Activated T-helper 9 cell treated with anti-CD3 and anti-CD28 coated beads, Interleukin-2, amount 50 U/mL, for 16 hours (primary cell): ENCODE measurements around the gene FGGY.

Experiments used
- DNase-seq: peaks from one replicate; pipeline ENCODE4 v3.0.0-alpha.2; 2020; ENCODE audit warnings: low read depth

Gene FGGY

DNA sequence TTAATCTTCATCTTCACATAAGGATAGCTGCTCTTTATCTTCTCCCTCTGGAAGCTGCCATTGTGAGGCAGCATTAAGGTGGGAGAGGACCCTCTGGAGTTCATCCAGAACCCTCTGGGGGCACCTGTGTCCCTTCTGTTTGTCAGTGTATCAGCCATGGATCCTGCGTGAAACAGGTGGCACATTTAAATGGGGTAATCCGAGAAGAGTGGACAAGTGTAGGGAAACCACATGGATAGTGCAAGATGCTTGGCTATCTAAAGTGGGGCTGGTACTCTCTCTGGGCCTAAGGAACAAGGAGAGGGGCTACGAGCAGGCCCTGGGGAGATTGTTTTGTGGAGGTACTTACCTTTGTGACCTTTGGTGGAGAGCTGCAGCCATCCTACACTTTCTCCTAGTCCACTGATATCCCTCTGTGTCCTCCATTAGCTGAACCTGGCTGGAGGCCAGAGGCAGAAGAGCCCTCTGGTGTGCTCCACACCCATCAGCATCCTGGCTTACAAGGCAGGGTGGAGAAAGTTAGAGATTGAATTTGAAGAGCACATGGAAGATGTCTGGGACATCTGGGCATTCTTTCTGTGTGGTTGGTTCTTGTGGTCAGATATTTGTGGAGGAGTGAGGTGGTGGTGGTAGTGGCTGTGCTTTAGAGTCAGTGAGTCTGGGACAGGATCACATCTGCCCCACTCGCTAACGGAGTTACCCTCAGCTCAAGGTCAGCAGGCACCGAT, 117.7 kb downstream of the FGGY start:
- DNase-seq: no peak

DNA sequence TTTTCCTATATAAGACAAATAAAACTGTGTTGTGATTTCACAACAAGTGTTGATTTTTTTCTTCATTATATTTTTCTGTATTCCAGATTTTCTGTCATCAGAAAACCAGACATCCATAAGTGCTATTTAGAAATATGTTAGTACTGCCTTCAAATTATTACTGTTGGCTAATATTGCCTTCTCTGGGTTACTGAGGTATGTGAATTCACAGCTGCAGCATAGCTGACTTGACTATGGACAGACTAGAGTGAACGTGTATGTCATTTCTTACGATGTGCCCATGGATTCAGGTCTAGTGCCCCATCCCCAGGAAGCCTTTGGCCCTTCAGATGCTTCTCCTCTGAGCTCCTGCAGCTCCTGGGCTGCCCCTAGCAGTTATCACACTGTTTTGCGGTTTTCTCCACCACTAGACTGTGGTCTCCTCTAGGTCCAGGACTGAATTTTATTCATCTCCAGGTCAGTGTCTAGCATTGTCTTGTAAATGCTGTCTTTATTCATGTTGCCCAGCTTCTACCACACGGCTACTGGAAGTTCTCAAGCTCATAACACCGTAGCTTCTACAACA, 118.5 kb downstream of the FGGY start:
- DNase-seq: no peak

DNA sequence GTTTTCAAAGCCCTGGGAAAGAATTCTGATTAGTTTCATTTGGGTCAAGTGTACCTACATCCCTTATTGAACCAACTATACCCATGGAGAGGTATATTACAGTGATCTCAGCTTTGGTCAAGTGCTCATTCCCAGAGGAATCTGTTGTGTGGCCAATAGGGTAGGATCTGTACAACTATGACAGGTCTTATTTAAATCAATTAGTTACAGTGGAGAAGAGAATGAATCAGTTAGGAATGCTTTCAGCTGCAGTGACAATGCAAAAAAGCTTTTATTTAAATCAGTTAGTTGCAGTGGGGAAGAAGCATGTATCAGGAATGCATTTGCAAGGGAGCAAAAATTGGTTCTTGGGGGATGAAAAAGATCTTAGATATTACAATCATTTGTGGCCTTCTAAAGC, 119.0 kb downstream of the FGGY start:
- no peak for DNase-seq

DNA sequence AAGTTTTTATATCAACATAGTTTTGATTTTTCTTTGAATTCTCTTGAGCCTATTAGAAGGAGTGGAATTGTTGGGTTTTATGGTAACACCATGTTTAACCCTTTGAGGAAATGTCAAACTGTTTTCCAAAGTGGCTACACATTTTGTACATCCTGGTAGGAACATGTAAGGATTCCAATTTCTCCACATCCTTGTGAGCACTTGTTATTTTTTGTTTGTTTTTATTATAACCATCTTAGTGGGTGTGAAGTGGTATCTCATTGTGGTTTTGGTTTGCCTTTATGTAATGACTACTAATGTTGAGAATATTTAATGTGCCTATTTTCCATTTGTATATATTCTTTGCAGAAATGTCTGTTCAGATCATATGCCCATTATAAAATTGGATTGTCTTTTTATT, 120.5 kb downstream of the FGGY start:
- DNase-seq: no peak

DNA sequence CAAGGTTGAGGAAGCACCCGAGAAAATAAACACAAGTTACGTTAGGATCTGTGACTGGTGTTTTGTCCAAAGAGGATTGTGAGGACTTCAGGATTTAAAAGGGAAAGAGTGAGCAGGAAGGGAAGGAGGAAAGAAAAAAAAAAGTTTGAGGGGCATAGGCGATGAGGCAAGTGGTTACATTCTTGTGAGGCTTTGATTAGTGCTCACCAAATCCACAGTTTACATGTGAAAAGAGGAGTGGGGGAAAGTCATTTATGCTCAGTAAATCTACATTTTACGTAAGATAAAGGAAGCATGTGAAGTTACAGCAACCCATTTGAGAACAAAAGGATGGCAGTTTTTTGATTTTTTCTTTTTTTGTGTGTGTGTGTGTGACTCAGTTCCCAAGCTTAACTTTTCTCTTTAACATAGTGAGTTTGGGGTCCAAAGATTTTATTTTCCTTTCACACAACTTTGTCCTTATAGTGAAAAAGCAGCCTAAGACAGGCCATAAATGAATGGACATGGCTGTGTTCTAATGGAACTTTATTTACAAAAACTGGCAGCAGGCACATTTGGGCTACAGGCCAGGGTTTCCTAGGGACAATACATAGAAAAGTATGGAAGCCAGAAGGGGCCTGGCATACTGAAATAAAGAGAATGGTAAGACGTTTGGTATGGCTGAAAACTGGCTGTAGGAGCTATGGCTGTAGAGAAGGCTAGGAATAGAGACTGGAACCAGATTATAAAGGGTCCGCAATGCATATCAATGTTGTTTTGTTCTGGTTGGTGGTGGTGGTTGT, 121.7 kb downstream of the FGGY start:
- DNase-seq: no peak

DNA sequence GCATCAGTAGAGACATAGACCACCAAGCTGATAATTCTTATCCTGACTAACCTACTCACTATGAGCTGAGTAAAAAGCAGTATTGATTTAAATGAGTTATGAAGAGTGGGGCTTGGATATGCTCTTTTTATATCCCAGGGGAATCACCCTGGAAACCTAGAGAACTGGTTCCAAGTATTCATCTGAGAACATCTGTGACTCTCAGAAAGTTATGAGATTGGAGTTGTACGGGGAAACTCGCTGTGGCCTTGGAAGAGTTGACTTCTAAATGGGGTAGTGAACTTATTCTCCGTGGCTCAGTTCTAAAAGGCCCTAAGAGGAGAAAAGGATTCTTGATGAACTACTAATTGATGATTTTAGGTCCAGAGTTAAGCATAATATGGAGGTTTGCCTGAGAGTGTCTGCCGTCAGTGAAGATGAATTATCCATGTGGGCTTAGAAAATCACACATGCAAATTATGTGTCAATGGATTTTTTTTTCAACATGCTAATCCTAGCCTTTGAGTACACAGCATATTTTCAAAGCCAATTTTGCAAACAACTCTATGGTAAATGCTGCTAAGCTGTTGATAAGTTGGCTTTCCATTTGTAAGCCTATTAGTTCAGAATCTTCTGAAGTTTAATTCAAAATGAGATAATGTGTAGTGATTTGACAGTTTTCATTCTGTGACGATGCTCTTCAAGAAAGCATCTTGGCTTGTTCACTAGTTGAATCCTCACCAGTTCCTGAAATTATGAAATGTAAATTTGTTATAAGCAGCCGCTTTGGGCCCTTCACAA, 122.7 kb downstream of the FGGY start:
- DNase-seq: no peak

DNA sequence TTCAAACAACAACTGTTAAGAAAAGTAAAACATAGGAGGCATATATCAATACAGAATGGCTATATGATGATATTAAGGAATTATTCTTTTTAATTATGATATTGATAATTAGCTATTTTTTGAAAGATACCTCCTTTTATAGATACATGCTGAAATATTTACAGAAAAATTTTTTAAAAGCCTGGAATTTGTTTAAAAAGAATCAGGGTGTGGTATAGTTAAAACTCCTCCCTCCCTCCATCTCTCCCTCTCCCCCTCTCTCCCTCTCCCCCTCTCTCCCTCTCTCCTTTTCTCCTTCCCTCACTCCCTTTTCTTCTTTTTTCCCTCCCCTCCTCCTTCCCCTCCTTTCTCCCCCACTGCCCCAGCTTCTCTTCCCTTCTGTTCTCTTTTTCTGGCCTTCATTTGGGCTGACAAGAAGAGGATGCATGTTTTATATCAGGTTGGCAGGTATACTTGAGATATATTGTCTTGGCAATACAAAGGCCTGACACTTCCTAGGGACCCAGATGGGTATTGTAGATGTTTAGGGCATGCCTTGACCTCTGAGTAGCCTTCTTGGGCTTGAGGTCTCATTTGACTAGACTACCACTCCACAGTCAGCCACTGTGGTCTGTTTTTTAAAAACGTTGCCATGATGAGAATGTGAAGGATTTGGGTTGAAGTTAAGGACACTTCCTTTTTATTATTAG, 124.5 kb downstream of the FGGY start:
- DNase-seq: no peak

DNA sequence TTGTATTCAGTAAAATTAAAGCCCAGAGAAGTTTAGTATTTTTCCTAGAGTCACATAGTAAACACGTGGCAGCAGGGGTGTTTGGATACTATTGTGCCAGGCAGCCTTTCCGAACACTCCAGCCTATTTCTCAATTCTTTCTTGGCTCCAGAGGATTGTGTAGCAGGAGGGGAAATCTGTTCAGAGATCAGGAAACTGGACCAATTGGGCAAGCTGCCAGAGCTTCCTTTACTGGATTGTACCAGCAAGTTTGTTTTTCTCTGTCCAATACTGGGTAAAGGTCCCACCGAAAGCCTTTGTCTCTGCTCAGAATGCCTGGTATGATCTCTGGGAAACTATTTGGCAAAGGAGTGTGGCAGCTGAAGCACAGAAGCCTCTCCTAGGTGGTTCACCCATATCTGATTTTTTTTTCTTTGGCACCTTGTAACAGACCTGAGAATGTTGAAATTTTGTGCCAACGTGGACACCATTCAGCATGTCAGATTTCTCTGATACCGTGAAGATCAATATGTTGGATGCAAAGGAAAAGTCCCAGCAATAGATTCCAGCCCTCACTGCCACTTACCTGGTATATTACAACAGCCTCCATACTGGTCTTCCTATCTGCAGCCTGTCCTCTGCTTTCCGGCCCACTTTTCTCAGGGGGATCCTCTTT, 126.2 kb downstream of the FGGY start:
- no peak for DNase-seq

DNA sequence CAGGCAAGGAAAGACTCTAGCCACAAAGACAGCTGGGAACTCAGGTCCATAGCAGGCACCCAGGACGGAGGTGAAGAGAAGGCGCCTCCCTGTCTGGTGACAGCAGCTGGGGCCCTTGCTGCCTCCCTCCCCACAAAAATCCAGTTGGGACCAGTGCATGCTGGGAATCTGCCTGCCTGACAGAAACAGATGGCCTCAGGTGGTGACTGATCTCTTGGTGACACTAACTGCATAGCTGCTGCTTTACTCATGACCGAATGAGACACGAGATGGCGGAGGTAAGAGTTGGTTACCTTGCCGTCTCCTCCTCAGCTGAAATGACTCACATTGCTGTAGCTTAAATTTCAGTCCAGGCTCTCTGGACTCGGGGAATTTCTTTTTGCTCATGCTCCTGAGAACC, 130.3 kb downstream of the FGGY start:
- no peak for DNase-seq

DNA sequence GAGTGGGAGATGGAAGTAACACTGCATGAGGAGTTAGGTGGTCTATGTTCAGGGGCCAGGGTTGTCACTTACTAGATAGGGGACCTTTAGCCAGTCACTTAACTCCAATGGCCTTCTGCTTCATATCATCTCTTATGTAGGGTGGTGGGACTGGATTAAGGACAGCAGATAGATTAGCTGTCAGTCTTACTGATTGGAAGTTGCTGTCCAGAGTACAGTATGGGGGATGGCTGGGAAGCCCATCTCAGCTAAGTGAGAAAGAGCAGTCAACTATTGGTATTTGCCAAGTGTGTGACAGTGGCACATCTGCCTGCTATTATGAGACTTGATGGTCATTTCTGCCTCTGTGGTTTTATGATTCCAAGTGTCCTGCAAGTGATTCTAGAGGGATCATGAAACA, 130.9 kb downstream of the FGGY start:
- DNase-seq: no peak

DNA sequence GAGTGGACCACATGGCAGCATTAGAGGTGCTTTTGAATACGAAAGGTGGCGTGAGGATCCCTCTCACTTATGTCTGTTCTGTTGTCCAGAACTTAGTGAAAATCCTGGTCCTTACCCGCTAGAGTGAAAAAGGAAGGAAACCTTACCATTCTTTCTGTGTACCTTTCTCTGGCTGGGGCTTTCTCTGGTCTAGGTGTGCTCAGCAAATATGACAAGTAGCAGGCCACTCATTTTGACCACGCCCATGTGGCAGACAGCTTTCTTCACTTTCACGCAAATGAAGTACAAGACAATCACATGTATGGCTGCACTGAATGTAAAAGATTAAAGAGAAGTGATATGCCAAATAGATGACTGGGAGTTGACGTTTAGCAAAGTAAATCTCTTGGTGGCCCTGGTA, 131.9 kb downstream of the FGGY start:
- DNase-seq: no peak

DNA sequence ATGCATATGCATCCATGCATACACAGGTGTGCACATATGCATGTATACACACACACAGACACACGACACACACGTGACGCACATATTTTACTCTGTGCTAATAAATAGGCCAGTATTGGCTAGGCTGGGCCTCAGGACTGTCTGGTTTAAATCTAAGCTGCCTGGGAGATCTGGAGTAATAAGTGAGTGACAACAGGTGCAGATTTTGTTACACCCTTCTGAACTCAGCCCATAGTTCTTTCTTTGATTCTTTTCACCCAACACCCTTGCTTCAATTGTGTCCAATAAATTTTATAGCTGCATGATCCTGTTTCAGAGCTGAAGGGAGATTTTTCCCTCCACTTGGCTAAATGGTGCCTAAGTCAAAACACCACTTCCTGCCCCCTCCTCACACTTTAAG, 132.8 kb downstream of the FGGY start:
- DNase-seq: no peak

DNA sequence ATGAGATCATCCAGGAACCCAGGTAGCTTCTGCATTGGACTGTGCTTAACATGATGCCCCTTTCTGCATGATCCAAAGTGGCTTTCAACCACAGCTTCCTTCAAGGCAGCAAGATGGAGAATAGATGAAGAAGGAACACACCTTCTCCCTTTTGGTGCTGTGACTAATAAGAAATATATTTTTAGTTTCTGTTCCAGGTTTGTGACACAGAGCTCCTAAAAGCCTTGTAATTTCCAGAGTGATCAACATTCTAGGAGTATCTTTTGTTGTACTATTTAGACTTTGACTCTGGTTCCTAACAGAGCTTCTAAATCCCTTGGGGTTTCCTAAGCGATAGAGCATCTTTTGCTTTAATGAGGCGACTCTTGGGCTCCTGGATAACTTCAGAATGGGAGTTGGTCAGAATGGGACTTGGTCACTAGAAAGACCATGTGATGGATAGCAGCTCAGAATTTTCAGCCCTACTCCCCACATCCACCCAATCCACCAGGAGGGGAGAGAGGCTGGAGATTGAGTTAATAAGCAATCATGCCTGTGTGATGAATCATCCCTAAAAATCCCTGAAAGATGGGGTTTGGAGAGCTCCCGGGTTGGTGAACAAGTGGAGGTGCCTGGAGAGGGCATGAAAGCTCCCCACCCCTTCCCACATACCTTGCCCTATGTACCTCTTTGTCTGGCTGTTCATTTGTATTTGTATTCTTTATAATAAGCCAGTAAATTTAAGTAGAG, 134.8 kb downstream of the FGGY start:
- no peak for DNase-seq

DNA sequence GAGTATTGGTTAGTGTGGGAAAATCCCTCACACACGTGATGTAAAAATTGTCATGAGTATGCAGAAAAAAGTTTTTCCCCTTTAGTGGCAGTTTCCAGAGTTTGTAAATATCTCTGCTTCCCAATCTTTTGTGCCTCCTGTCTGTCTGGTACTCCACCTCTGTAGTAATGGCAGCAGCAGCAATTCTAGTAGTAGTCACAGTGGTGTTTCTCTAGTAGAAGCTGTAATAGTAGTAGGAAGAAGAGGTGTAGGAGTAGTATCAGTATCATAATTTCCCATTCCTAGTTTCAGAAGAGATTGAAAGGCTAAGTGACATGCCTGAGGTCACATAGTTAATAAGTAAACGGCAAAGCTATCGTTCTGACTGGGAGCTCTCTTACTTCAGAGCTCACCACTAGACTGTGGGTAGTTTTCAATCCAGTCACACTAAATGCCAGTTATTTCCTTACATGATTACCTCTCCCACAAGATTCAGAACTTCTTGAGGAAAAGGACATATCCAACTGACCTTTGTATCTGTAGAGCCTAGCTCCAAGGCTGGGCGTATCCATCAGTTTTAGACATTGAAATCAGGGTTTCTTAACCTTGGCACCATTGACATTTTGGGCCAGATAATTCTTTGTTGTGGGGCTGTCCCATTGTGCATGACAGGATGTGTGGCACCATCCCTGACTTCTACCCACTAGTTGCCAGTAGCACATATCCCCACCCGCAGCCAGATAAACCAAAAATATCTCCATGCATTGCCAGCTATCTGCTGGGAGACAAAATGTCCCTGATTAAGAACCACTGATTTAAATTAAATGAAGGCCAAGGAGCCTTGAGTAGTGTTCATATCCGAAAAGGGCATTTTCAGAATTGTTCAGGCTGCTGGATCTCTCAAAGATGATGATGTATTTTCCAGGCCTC, 135.9 kb downstream of the FGGY start:
- no peak for DNase-seq

DNA sequence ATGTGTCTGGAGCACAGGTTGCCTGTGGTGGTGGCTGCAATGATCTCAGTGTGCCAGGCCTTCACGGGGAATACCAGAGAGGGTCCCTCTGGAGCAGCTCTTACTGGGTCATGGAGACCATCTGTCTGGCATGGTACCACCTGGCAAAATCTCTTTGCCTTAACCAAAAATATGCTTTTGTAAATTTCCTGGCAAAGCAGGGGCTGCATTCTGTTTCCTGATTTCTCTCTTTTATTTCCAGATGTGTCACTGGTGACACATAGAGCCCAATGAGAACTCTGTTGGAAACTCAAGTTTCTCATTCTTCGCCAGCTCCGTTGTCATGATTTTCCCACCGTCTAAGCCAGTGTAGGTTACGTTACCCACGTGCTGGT, 136.5 kb downstream of the FGGY start:
- DNase-seq: no peak

DNA sequence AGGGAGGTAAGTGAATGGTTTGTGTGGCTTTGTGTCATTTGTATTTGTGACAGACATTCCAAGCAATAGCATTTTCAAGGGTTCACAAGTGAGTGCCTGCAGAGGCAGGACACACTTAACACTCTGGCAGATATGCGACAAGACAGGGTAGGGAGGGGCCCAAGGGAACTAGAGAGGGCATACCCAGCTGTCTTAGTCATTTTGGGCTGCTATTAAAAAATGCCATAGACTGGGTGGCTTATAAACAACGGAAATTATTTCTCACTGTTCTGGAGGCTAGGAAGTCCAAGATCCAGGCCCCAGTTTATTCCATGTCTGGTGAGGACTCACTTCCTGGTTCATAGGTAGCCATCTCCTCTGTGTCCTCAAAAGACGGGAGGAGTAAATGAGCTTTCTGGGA, 137.4 kb downstream of the FGGY start:
- no peak for DNase-seq

DNA sequence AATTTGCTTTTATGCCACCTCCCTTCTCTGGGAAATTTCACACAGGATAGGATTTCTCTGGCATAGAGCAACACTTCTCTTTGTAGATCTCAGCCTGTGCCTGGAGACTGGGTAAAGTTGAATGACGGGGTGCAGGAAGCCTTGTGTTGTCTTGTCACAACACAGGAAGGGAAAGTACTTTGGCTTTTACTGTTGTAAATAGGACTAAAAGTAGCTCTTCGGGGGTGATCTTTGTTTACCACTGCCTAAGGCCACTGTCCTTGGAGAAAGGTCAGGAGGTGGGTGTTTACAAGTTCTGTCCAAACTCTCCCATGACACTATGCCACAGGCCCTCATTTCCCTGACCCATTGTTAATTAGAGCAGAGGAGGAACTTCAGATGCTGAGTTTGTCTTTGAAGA, 139.7 kb downstream of the FGGY start:
- no peak for DNase-seq

DNA sequence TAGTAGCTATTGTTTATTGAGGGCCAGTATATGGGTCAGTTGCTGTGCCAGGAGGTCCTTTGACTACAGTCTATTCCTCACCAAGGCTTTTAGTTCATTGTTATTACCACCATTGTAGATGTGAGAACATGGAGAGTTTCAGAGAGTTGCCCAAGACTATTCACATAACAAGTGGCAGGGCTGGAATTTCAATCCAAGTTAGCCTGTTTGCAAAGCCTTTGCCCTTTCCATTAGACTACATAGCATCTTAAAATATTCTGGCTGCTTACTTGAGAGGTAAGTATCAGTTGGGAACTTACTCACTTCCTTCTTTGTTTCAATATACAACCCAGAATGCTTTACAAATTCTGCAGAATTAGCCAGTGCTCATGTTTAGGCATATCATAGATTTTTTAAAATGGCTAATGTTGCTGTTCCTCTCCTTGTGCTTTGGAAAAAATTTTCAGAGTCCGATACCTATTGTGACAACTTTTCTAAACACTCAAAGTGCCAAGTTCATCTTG, 141.2 kb downstream of the FGGY start:
- no peak for DNase-seq

DNA sequence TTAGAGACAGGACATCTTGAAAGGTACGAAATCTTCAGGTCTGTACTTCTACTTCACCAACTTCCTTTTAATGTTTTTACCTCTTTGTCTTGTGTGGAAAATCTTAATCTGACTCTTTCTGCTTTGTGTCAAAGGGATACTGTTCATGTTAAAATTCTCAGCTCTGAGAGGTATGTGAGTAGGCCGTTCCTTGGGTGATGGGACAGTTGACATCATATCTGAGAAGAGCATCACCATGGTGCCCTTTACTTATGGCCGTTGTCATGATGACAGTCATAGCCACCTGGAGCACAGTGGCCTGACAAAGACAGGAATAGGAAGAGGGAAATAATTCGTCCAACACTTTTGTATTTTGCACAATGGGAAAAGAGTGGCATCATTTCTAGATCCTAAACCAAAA, 145.6 kb downstream of the FGGY start:
- DNase-seq: no peak

DNA sequence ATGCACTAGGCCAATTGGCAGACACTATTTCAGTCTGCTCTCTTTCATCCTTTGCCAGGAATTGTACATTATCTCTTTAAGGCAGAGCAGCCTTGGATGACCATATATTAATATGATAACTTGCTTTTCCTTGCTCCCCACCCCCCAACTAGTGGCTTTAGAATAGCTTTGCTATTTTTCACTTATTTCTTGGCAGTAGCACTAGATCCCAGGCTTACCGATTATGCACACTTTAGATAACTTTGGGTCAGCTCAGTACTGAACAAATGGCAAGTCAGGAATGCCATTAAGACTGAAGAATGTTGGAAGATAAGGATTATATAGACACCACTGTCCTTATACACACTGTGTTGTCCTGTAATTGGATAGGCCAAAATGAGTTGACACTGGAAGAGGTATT, 146.4 kb downstream of the FGGY start:
- no peak for DNase-seq
